Measurements from ENCODE around the gene LRP6. TPM values are rescaled to one million over a fixed set of nuclear protein-coding genes. Genes with fewer than 3 reads are reported as not detected.

The LRP6 gene
- total and polyA plus RNA-seq, 2 donors (not counting 1 experiment from before 2014, with no cell fraction given): 21.0 to 39.3 TPM

DNA sequence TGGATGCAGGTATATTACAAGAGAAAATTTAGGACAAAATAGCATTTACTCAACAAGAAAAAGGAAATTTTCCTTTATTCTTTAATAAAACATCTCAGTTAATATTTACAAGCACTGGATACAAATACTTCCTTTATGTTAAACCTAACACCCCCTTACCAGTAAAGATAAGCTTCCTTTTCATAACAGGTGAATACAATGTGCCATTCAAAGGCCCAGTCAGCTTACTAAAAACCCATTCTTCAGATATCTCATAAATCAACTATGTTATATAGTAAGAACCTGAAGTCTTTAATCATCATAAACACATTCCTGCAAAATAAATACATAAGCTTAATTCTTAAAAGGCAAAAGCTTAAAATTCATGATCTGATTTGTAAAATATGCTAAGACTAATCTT lies 52.6 kb downstream of the LRP6 start:
- Histone ChIP-seq H3K9ac (ENCODE audit: insufficient read depth, low read length) (no peak overlapping the region), H4K20me1 (ENCODE audit: control insufficient read depth, extremely low read depth, insufficient read depth, low read length) (no peaks in the 10 kb centered on the region), H3K4me2 (ENCODE audit: extremely low read depth, insufficient read depth, low read length) (no peak overlapping the region), H3K79me2 (ENCODE audit: control insufficient read depth, insufficient read depth, low read length) (peaks cover 18% of the 10 kb centered on the region), H3K27ac (ENCODE audit: insufficient read depth, low read length) (no peak overlapping the region), H3K36me3 (ENCODE audit: control insufficient read depth, insufficient read depth, low read length) (no peaks in the 10 kb centered on the region), H3K9me3 (ENCODE audit: control insufficient read depth, insufficient read depth, low read depth, low read length) (no peaks in the 10 kb centered on the region), H3K4me3 (replicated peaks in 1 of 4; ENCODE audit: control extremely low read depth in 1 of 4, insufficient read depth in 1 of 4, low read depth in 3 of 4, low read length in 4 of 4) (no peak overlapping the region), H3K4me1 (ENCODE audit: control insufficient read depth, extremely low read depth, insufficient read depth, low read length) (no peaks in the 10 kb centered on the region), H3K27me3 (ENCODE audit: control insufficient read depth, insufficient read depth, low read length) (no peaks in the 10 kb centered on the region), H2AFZ (ENCODE audit: low read length) (no peak overlapping the region)
- DNase-seq (ENCODE audit: low read depth in 2 of 2): no peak
- TF ChIP-seq EZH2 (IDR thresholded peaks at IDR 0.05; ENCODE audit: low read length, missing control alignments): no peak
- TF ChIP-seq, protein P1, sequence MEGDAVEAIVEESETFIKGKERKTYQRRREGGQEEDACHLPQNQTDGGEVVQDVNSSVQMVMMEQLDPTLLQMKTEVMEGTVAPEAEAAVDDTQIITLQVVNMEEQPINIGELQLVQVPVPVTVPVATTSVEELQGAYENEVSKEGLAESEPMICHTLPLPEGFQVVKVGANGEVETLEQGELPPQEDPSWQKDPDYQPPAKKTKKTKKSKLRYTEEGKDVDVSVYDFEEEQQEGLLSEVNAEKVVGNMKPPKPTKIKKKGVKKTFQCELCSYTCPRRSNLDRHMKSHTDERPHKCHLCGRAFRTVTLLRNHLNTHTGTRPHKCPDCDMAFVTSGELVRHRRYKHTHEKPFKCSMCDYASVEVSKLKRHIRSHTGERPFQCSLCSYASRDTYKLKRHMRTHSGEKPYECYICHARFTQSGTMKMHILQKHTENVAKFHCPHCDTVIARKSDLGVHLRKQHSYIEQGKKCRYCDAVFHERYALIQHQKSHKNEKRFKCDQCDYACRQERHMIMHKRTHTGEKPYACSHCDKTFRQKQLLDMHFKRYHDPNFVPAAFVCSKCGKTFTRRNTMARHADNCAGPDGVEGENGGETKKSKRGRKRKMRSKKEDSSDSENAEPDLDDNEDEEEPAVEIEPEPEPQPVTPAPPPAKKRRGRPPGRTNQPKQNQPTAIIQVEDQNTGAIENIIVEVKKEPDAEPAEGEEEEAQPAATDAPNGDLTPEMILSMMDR (conservative IDR thresholded peaks at IDR 0.05 in 1 of 2, IDR thresholded peaks at IDR 0.05 in 1 of 2; ENCODE audit: low read depth in 1 of 2, low read length in 2 of 2): no peak

DNA sequence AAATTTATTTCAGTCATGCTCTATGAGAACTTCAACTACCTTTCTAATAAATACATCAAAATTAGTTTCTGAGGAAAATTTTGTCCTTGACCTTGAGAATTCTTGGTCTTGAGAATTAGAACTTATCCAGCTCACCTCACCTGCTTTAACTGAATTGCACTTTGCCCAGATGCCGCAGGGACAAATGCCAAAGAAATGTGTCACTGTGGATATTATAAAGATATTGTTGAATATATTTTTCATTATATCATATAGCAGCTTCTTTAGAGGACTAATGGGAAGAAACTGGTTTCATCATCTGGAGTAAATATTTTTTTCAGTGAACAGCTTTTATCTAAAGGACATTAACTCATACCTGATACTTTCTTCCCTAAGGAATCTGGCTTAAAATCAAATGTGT lies 54.1 kb downstream of the LRP6 start:
- Histone ChIP-seq H3K4me1 (ENCODE audit: control insufficient read depth, extremely low read depth, insufficient read depth, low read length) (no peaks in the 10 kb centered on the region), H4K20me1 (ENCODE audit: control insufficient read depth, extremely low read depth, insufficient read depth, low read length) (no peaks in the 10 kb centered on the region), H3K4me2 (ENCODE audit: extremely low read depth, insufficient read depth, low read length) (no peak overlapping the region), H3K27ac (ENCODE audit: insufficient read depth, low read length) (no peak overlapping the region), H3K9ac (ENCODE audit: insufficient read depth, low read length) (no peak overlapping the region), H3K36me3 (ENCODE audit: control insufficient read depth, insufficient read depth, low read length) (no peaks in the 10 kb centered on the region), H3K4me3 (replicated peaks in 1 of 4; ENCODE audit: control extremely low read depth in 1 of 4, insufficient read depth in 1 of 4, low read depth in 3 of 4, low read length in 4 of 4) (no peak overlapping the region), H3K79me2 (ENCODE audit: control insufficient read depth, insufficient read depth, low read length) (peaks cover 13% of the 10 kb centered on the region), H2AFZ (ENCODE audit: low read length) (no peak overlapping the region), H3K9me3 (ENCODE audit: control insufficient read depth, insufficient read depth, low read depth, low read length) (no peaks in the 10 kb centered on the region), H3K27me3 (ENCODE audit: control insufficient read depth, insufficient read depth, low read length) (no peaks in the 10 kb centered on the region)
- TF ChIP-seq EZH2 (IDR thresholded peaks at IDR 0.05; ENCODE audit: low read length, missing control alignments): no peak
- TF ChIP-seq, protein P1 (conservative IDR thresholded peaks at IDR 0.05 in 1 of 2, IDR thresholded peaks at IDR 0.05 in 1 of 2; ENCODE audit: low read depth in 1 of 2, low read length in 2 of 2): no peak
- DNase-seq (ENCODE audit: low read depth in 2 of 2): no peak

DNA sequence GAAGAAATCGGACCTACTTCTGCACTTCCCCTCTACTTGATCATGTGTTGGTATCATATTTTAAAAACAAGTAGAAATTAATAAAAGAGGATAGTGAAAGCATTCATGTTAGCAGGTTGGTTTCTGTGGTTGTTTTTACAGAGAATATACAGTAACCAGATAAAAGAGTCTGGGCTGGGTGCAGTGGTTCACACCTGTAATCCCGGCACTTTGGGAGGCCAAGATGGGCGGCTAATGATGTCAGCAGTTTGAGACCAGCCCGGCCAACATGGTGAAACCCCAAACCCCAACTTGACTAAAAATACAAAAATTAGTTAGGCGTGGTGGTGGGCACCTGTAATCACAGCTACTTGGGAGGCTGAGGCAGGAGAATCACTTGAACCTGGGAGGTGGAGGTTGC lies 55.9 kb downstream of the LRP6 start:
- H3K36me3 ChIP-seq (ENCODE audit: control insufficient read depth, insufficient read depth, low read length): no peaks in the 10 kb centered on the region
- no peaks in the 10 kb centered on the region for H3K4me1 ChIP-seq (ENCODE audit: control insufficient read depth, extremely low read depth, insufficient read depth, low read length)
- H3K27ac ChIP-seq (ENCODE audit: insufficient read depth, low read length): no peak overlapping the region
- TF ChIP-seq, protein P1 (conservative IDR thresholded peaks at IDR 0.05 in 1 of 2, IDR thresholded peaks at IDR 0.05 in 1 of 2; ENCODE audit: low read depth in 1 of 2, low read length in 2 of 2): no peak
- no peak for TF ChIP-seq EZH2 (IDR thresholded peaks at IDR 0.05; ENCODE audit: low read length, missing control alignments)
- H3K9ac ChIP-seq (ENCODE audit: insufficient read depth, low read length): no peak overlapping the region
- H4K20me1 ChIP-seq (ENCODE audit: control insufficient read depth, extremely low read depth, insufficient read depth, low read length): no peaks in the 10 kb centered on the region
- H3K9me3 ChIP-seq (ENCODE audit: control insufficient read depth, insufficient read depth, low read depth, low read length): no peaks in the 10 kb centered on the region
- H3K27me3 ChIP-seq (ENCODE audit: control insufficient read depth, insufficient read depth, low read length): no peaks in the 10 kb centered on the region
- no peak for DNase-seq (ENCODE audit: low read depth in 2 of 2)
- H2AFZ ChIP-seq (ENCODE audit: low read length): no peak overlapping the region
- no peak overlapping the region for H3K4me3 ChIP-seq (replicated peaks in 1 of 4; ENCODE audit: control extremely low read depth in 1 of 4, insufficient read depth in 1 of 4, low read depth in 3 of 4, low read length in 4 of 4)
- H3K79me2 ChIP-seq (ENCODE audit: control insufficient read depth, insufficient read depth, low read length): peaks cover 9% of the 10 kb centered on the region
- no peak overlapping the region for H3K4me2 ChIP-seq (ENCODE audit: extremely low read depth, insufficient read depth, low read length)
